HG03521 (cell line): Measurements from ENCODE around the gene LCLAT1.
"Not testable (repeated sequence)": the region's sequence is repeated elsewhere in the genome, so short reads cannot be mapped to it uniquely, and the experiment has no call there.

Experiments
- ATAC-seq: cut with Tn5 transposase; IDR thresholded peaks from one replicate; pipeline ENCODE4 v1.9.1; 2021; ENCODE audit warnings: mild to moderate bottlenecking, moderate library complexity; ENCODE audit not compliant: unreplicated experiment

Gene LCLAT1

DNA sequence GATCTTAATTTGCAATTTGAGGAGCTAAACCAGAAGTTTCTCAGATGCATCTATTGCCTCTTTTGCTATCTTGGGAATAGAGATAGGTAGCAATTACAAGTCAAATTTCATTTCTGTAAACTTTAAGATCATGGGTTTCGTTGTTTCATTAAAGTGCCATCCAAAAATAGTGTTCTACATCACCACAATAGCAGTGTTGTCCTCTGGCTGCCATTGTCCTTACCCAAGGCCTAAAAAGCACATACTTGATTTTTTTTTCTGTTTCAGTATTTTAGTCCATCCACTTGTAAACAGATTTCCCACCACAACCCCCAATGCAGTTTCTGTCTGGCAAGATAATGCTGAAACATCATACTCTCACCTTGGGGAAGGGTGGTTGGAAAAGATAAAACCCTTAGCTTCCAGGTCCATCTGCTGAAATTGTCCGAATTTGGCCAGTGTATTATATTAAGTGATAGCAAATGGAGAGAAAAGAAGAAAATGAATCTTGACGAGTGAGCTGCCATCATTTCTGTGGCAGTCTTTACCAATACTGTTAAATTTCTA is 136.2 kb downstream of the LCLAT1 start:
- no peak for ATAC-seq

- peak; percentile 72 for ATAC-seq
These were observed 137.1 kb downstream of the LCLAT1 start for GRCh38 chr2:30584116-30584515.

DNA sequence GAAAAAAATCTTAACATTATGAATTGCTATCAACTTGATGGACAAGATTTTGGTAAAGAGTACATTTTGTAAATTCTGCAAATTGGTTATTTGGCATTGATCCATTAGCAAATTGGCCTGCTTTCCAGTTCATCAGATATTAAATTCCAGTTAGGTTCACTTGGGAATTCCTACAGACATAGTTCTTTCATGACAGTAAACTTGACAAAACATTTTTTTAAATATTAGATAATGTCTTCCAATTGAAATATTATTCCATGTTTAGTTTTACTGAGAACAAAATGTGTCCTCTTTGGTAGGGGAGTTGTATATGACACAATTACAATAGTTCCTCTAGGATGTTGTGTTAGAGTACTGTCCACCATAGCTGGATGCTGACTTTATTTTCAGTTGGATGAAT is 141.9 kb downstream of the LCLAT1 start:
- ATAC-seq = no peak

DNA sequence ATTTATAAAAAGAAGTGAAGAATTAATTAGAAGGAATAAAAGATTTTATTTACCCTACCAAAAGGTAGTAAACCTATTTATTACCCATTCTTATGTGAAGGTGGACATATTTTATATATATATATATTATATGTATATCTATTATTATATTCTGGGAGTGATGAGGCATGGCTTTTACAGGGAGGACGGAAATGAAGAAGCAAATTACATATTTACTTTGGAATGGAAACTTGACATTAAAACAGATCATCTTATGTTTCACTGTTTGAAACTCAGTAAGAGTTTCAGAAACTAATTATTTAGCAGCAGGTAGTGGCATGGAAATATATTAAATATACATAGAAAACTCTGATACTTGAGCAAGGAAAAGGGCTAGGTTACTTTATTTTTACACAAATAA is 143.4 kb downstream of the LCLAT1 start:
- no peak for ATAC-seq

- no peak for ATAC-seq
These were observed 144.1 kb downstream of the LCLAT1 start for GRCh38 chr2:30591186-30591585.

- ATAC-seq = no peak
These were observed 154.3 kb downstream of the LCLAT1 start for GRCh38 chr2:30601375-30601774.

DNA sequence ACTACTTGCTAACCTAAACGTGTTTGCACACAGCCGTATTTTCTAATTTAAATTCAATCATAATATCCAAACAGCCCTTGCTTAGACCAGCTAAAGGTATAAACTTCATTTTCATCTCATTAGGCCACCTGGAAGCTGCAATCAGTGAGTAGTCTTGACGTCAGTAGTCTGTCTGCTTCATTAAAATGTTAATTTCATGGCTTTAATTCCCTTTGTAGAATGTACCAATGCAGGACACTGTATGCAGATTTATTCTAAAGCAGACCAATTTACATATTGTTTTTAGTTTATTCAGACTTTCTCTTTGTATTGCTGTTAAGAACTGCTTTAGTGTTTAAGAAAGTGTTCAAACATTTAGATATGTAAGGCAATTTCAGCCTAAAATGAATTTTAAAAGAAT is 158.2 kb downstream of the LCLAT1 start:
- no peak for ATAC-seq

GRCh38 chr2:30608643-30609042 is 161.6 kb downstream of the LCLAT1 start:
- no peak for ATAC-seq

GRCh38 chr2:30611583-30611982 is 164.5 kb downstream of the LCLAT1 start:
- no peak for ATAC-seq

- no peak for ATAC-seq
These were observed 165.3 kb downstream of the LCLAT1 start for GRCh38 chr2:30612371-30612770.

- no peak for ATAC-seq
These were observed 166.0 kb downstream of the LCLAT1 start for GRCh38 chr2:30613001-30613400.

GRCh38 chr2:30614227-30614626 is 167.2 kb downstream of the LCLAT1 start:
- ATAC-seq = not testable (repeated sequence)

DNA sequence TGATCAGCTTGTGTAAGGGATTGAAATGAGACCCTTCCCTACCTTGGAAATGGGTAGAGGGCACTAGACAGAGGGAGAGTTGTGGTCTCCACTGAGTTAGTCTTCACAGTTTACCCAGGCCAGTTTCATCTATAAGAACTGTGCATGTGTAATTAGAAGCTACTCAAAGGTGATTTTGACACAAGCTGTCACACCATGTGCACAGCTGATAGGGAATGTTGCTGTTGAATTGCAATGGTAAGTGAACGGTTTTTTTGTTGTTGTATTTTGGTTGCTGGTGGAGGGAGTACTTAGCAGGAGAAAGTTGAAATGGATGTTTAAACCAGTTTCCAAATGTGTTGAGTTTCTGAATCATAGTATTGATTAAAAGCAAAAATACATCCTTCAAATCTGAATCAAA is 168.9 kb downstream of the LCLAT1 start:
- no peak for ATAC-seq

GRCh38 chr2:30620102-30620501 is 173.1 kb downstream of the LCLAT1 start:
- ATAC-seq = no peak

GRCh38 chr2:30621836-30622235 is 174.8 kb downstream of the LCLAT1 start:
- ATAC-seq = no peak

- no peak for ATAC-seq
These were observed 175.4 kb downstream of the LCLAT1 start for GRCh38 chr2:30622452-30622851.

- ATAC-seq = no peak
These were observed 178.2 kb downstream of the LCLAT1 start for GRCh38 chr2:30625276-30625675.

DNA sequence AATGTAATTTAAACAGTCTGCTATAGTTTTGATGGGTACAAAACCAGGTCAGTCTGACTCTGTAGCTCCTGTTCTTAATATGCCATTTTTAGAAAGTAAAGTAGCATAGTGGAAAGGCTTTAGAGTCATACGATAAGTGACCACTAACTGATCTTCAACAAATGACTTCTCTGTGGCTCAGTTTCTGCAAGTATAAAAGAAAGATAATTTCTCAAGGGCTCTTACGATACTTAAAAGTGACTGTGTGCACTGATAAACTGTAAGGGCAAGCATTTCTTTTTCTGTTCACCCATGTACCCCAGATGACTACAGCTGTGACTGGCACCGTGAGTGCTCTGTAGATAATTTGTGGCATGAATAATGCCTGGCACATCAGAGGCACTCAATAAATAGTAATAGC is 178.7 kb downstream of the LCLAT1 start:
- no peak for ATAC-seq

GRCh38 chr2:30626397-30626796 is 179.4 kb downstream of the LCLAT1 start:
- ATAC-seq = no peak

GRCh38 chr2:30627151-30627550 is 180.1 kb downstream of the LCLAT1 start:
- no peak for ATAC-seq

DNA sequence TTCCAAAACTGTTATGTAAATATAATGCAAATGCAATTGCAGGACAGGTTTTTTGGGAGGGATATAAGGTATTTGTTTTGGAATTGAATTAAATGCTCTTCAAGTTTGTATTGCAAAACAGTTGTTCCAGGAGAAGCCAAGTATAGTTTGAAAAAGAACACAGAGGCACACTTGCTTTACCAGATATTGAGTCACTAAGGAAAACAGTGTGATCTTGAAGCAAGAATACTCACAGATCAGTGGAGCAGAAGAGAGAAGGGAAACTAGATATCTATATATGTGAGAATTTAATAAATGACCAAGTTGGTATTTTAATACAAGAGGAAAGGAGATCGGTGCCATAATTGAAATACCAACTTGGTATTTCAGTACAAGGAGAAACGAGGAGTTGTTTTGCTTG is 181.3 kb downstream of the LCLAT1 start:
- ATAC-seq = no peak

DNA sequence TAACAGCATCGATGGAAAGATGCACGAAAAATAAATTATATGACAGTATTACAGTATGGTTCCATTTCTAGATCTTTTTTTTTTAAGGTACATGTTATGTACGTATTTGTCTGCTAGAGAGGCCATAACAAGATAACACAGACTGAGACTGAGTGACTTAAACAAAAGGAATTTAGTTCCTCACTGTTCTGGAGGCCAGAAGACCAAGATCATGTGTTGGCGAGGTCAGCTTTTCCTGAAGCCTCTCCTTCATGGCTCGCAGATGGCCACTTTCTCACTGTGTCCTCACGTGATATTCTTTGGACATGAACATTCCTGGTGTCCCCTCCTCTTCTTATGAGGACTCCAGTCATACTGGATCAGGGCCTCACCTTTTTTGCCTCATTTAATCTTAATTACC is 182.8 kb downstream of the LCLAT1 start:
- no peak for ATAC-seq

DNA sequence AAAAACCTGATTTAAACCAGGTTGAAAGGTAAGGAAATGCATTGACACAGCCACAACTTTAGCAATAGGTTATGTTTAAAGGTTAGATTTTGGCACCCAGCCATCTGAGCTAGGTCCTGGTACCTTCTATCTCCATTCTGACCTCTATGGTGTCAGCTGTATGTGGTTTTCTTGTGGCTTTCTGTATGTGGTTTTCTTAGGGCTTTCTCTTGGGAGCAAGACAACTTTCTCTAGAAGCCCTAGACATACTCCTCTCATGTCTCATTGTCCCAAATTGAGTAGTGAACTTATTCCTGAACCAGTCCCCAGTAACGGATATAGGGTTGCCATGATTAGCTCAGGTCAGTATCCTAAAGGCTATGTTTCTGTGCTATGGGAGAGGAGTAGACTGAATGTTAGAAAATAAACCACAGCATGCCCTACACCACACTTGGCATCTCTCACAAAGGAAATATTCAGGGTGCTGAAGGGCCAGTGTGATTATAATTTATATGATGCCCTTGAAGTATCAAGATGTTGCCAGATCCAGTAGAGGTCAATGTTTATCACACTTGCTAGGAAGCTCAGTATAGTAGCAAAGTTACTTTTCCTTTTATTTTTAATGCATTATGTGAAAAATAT is 184.1 kb downstream of the LCLAT1 start:
- ATAC-seq = no peak
